ENCODE results near the gene ZC3H7A. TPM values are rescaled to one million over a fixed set of nuclear protein-coding genes. Genes with fewer than 3 reads are reported as not detected.

ZC3H7A gene, protein sequence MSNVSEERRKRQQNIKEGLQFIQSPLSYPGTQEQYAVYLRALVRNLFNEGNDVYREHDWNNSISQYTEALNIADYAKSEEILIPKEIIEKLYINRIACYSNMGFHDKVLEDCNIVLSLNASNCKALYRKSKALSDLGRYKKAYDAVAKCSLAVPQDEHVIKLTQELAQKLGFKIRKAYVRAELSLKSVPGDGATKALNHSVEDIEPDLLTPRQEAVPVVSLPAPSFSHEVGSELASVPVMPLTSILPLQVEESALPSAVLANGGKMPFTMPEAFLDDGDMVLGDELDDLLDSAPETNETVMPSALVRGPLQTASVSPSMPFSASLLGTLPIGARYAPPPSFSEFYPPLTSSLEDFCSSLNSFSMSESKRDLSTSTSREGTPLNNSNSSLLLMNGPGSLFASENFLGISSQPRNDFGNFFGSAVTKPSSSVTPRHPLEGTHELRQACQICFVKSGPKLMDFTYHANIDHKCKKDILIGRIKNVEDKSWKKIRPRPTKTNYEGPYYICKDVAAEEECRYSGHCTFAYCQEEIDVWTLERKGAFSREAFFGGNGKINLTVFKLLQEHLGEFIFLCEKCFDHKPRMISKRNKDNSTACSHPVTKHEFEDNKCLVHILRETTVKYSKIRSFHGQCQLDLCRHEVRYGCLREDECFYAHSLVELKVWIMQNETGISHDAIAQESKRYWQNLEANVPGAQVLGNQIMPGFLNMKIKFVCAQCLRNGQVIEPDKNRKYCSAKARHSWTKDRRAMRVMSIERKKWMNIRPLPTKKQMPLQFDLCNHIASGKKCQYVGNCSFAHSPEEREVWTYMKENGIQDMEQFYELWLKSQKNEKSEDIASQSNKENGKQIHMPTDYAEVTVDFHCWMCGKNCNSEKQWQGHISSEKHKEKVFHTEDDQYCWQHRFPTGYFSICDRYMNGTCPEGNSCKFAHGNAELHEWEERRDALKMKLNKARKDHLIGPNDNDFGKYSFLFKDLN
- 22.2 and 28.5 TPM in 2 replicates for total RNA-seq

DNA sequence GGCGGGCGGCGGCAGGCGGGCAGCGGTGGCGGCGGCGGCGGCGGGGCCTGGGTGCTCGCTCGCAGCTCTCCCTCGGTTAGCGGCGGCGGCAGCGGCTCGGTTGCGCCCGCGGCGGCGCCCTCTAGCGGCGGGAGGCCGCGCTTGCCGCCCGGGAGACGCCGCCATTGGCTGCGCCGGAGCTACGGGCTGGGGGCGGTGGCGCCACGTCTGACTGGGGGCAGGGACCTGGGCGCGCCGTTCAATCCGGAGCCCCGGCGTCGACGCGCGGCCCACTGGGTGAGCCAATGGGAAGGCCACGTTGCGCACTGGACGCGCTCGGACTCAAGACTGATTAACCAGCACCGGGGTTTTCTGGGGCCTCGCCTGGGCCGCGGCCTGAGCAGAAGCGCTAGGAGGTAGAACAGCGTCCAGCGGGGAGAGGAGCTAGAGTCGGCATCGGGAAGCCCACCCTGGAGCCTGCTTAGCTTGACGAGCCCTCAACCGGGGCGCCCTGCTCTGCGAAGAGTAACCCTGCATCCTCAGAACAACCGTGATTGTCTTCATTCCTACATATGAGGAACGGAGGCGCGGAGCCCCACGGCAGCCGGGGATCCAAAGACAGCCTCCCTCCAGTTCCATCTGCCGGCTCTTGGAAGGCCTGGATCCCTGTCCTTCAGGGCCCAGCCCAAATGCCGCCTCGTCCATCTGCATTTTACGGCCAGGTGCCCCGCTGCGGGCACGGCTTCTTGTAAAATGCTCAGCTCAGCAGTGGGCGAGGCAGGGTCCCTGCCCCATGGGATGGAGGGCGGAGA, at the start of gene ZC3H7A:
Gene ZC3H7A, minus strand, starts transcription at position 93 of the 791 bp plus-strand sequence. CDS start 14,904 bp downstream, outside the sequence.

DNA sequence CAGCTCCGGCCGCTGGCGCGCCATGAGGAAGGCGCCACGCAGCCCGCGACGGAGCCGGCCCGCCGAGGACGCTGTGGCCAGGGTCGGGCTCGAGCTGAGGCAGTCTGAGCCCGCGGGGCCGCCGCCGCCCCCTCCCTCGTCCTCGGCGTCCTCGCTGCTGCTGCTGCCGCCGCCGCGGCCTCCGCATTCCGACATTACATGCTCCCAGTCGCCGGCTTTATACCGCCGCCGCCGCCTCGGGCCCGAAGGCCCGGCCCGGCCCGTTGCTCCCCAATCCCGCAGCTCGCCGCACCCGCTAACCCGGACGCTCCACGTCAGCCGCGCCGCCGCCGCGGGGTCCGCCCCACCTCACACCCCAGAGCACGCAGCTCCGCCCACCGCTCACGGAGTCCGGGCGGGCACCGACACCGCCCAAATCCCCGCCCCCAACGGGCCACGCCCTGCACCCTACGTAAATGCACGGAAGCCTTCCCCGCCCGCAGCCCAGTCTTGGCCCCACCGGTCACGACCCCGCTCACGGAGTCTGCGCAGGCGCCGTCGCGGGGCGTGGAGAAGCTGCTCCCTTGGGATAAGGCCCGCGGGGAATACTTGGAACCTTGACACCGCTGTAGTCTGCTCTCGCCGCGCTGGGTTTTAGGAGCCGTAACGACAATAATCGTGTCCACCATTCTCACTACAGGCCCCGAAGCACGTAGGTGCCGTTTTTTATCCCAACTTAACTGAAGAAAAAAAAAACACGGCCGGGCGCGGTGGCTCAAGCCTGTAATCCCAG, 54.3 kb downstream of the ZC3H7A start, which contains the start of gene TXNDC11:
Gene TXNDC11, minus strand, starts transcription at position 322 of the 772 bp plus-strand sequence. Its CDS starts 127 bp downstream, at position 195.

Other genes starting within 250 kb of the ZC3H7A start
- 89.9 and 93.6 TPM in 2 replicates for gene LITAF, start 210.3 kb downstream of the ZC3H7A start, total RNA-seq
- gene SNN, start 128.8 kb downstream of the ZC3H7A start, total RNA-seq, result 4.9 and 5.8 TPM in 2 replicates
- gene TXNDC11, start 54.4 kb downstream of the ZC3H7A start, total RNA-seq, result 43.5 and 54.6 TPM in 2 replicates
- 90.8 and 133 TPM in 2 replicates for gene RSL1D1, start 54.3 kb upstream of the ZC3H7A start, total RNA-seq
- 79.0 and 92.5 TPM in 2 replicates for gene GSPT1, start 118.7 kb upstream of the ZC3H7A start, total RNA-seq
- not detected in 2 replicates for gene NPIPB2, start 144.8 kb upstream of the ZC3H7A start, total RNA-seq
- gene TNFRSF17, start 168.0 kb upstream of the ZC3H7A start, total RNA-seq, result not detected in 2 replicates
- 5.5 and 6.7 TPM in 2 replicates for gene SNX29, start 179.5 kb upstream of the ZC3H7A start, total RNA-seq

Measured in myometrial cell (primary cell).